Spinal cord (tissue), 10 donors: ENCODE results near the gene COL23A1. TPM values are rescaled to one million over a fixed set of nuclear protein-coding genes. Genes with fewer than 3 reads are reported as not detected.

ENCODE experiments used
- DNase-seq, 6 donors: peaks; one replicate each; pipeline versions ENCODE4 v3.0.0 to v3.0.0-alpha.2; 2013 to 2015; ENCODE audit warnings: low spot score in 6 of 6, low read depth in 4 of 6
- H3K27ac ChIP-seq: one replicate; pipeline ENCODE4 v1.5.1; 2013; ENCODE audit warnings: low read depth, low read length, control low read depth
- H3K27me3 ChIP-seq: one replicate; pipeline ENCODE4 v1.6.1; 2013; ENCODE audit warnings: low read length; ENCODE audit not compliant: control insufficient read depth, insufficient read depth
- H3K36me3 ChIP-seq: one replicate; pipeline ENCODE4 v1.6.1; 2013; ENCODE audit warnings: low read length; ENCODE audit not compliant: control insufficient read depth, insufficient read depth
- H3K4me1 ChIP-seq: one replicate; pipeline ENCODE4 v1.6.1; 2013; ENCODE audit warnings: low read length; ENCODE audit not compliant: control insufficient read depth, insufficient read depth
- H3K4me3 ChIP-seq: one replicate; pipeline ENCODE4 v1.5.1; 2013; ENCODE audit warnings: low read depth, low read length, control low read depth
- H3K9me3 ChIP-seq: one replicate; pipeline ENCODE4 v1.6.1; 2013; ENCODE audit warnings: low read length; ENCODE audit not compliant: control insufficient read depth, insufficient read depth
- WGBS: methylation state at CpG from one replicate; pipeline ENCODE4 v1.1.5; 2013; ENCODE audit warnings: missing lambda C conversion rate; ENCODE audit not compliant: insufficient coverage; 5-methylcytosine and 5-hydroxymethylcytosine counted together
- polyA plus RNA-seq, 2 donors: library from polyadenylated mRNA; unstranded; fragments of 120-200 nt; gene quantifications; one replicate each; pipeline ENCODE4 v1.2.1, GENCODE V29; 2013; ENCODE audit not compliant: insufficient read length in 2 of 2
- total RNA-seq, 2 donors: library from RNA; depleted of rRNA in 1 of 2; stranded (reverse); fragments of 120-200 nt in 1 of 2; fragments of >200 nt in 1 of 2; gene quantifications; one replicate each; pipeline versions ENCODE4 v1.2.3 to v1.2.4, GENCODE V29; 2013 to 2014
- donor health status: healthy.

COL23A1 gene
- total and polyA plus RNA-seq, 4 donors: 2.8 to 9.7 (median 8.0) TPM

DNA sequence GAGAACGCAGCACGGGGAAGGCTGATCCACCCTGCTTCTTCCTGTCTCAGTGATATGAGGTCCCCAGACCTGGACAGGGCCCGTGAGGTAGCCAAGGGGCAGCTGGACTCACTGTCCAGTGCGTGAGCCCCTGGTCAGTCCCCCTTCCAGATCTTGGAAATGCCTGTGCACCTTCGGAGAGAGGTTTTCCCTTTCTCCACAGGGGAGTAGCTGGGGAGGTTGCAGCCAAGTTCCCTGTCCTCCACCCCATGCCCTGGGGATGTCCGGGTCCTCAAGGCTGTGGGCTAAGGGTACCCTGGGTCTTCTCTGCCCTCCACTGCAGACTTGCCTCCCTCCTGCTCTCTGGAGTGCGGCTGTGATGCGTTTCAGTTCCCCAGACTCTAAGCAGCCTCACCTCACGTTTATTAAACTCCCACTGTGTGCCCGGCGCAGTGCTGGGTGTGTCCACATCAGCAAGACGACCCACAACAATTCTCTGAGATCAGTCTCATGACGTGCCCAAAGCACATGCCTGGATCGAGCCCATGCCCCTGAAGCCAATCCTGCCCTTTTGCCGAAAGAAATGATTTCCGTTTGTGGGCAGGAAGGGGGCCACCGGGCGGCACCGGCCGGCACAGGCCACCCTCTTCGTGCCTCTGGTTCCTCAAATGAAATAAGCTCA is 256.2 kb downstream of the COL23A1 start:
- 82% methylated on average over 20 of the region's 21 CpGs for WGBS
- Histone ChIP-seq H3K4me3 (no peak overlapping the region), H3K27ac (no peak overlapping the region), H3K9me3 (no peaks in the 10 kb centered on the region), H3K27me3 (no peaks in the 10 kb centered on the region), H3K4me1 (peaks cover 28% of the 10 kb centered on the region), H3K36me3 (no peaks in the 10 kb centered on the region)
- no peak for DNase-seq

DNA sequence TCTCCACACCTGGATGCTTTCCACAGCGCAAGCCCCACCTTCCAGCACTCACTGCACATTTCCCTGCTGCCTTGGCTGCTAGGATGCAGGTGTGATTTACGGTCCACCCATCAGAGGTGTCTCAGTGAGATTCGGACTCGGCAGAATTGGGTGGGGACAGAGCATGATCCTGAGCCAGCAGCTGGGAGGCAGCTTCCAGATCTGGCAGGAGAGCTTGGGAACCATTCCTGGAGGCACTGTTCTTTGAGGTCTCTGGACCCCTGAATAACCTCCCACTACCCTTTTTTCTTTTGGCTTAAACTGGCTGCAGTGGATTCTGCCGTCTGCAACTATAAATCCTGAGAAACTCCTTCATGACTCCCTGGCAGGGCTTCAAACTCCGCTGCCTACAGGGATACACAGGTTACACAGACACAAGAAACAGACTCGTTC is 258.0 kb downstream of the COL23A1 start:
- Histone ChIP-seq H3K27me3 (no peaks in the 10 kb centered on the region), H3K36me3 (no peaks in the 10 kb centered on the region), H3K27ac (peak overlapping the region; percentile 22), H3K4me3 (no peak overlapping the region), H3K4me1 (peaks cover 25% of the 10 kb centered on the region), H3K9me3 (no peaks in the 10 kb centered on the region)
- WGBS: 38% methylated on average over 5 of the region's 7 CpGs
- peak in 2 of 6 donors; percentile 31 to 57 for DNase-seq

DNA sequence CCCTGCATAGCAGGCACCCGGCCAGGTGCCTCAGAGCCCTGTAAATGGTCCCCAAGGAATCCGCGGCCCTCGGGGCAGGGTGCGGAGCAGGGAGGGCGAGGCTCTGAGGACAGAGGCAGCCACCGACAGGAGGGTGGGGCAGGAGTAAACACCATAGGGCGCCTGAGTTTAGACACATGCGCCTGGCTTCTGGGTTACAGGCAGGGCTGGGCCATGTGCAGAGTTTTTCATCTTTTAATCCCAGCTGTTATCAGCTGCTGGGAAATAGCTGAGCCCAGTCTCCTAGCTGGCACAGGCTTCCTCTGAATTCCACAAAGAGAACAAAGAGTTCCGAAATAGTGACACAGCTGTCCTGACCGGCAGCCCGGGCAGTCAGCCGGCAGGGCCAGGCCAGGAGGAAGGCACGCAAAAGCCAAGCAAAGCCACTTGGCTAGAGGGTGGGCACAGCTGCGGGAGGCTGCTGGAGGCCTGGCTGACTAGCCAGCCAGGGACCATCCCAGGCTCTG is 258.6 kb downstream of the COL23A1 start:
- no peaks in the 10 kb centered on the region for H3K27me3 ChIP-seq
- peak in 3 of 6 donors; percentile 39 to 71 (median 70) for DNase-seq
- H3K4me3 ChIP-seq: no peak overlapping the region
- no peaks in the 10 kb centered on the region for H3K9me3 ChIP-seq
- no peaks in the 10 kb centered on the region for H3K36me3 ChIP-seq
- 43% methylated on average over 15 of the region's 15 CpGs for WGBS
- peak overlapping the region; percentile 22 for H3K27ac ChIP-seq
- H3K4me1 ChIP-seq: peaks cover 20% of the 10 kb centered on the region

DNA sequence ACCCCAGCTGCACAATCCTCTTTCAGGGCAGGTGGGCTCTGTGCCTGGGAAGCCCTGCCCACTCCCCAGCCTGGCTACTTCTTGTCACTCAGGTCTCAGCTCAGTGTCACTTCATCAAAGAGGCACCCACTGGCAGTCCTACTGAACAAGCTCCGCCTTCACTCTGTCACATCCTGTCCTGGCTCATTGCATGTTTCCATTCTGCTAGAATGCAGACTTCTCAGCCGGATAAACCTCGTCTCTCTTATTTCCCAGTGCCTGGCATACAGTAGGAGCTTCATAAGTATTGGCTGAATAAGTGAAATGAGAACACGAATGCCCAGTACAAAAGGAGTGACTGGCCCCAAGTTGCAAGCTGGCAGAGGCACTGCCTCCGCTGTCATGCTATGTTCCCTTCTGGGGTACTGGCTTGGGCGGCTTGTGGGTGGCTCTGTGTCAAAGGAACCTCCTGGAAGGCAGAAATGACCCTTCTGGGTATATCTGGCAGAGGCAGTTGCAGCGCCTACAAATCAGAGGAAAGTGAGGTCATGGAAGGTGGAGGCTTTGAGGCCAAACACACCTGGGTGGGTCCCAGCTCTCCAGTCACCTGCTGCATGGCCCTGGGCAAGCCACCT is 259.3 kb downstream of the COL23A1 start:
- Histone ChIP-seq H3K27ac (peak overlapping the region; percentile 22), H3K4me3 (no peak overlapping the region), H3K9me3 (no peaks in the 10 kb centered on the region), H3K36me3 (no peaks in the 10 kb centered on the region), H3K4me1 (peaks cover 22% of the 10 kb centered on the region), H3K27me3 (no peaks in the 10 kb centered on the region)
- peak in 1 of 6 donors; percentile 13 for DNase-seq
- 63% methylated on average over 7 of the region's 7 CpGs for WGBS

DNA sequence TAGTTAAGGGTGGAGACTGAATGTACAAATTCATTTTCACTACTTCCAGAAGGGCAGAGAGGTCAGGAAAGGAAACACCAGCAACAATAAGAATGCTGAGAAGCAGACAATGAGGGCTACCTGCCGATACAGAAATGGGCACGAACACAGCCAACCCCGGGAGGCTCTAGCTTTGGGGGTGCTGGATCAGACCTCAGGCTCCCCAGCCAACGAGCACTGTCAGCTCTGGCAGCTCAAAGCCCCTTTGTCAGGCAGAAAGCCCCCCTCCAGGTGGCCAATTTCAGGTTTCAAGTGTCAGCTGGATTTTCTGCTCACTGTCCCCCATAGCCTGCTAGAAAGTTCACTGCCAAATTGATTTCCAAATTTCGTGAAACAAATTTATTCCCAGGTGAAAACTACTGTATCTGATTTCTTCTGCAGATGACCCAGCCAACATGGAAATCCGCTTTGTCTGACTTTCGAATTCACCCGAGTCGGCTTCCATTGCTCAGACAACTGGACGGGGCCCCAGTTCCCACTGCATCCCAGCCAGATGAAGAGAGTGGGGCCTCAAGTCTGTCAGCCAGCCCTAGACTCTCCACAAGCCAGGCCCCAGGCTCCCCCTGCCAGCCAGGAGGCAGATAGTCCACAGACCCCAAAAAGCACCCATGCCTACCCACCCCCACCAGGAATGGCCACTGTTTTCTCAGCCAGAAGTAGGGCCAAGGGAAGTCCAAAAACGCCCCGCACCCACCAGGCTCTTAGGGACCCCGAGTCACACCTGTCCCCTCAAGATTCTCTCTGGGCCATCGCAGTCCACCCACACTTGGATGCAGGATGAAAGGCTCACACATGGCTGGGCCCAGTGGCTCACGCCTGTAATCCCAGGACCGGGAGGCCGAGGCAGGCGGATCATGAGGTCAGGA is 261.1 kb downstream of the COL23A1 start:
- WGBS: 80% methylated on average over 18 of the region's 18 CpGs
- no peaks in the 10 kb centered on the region for H3K27me3 ChIP-seq

DNA sequence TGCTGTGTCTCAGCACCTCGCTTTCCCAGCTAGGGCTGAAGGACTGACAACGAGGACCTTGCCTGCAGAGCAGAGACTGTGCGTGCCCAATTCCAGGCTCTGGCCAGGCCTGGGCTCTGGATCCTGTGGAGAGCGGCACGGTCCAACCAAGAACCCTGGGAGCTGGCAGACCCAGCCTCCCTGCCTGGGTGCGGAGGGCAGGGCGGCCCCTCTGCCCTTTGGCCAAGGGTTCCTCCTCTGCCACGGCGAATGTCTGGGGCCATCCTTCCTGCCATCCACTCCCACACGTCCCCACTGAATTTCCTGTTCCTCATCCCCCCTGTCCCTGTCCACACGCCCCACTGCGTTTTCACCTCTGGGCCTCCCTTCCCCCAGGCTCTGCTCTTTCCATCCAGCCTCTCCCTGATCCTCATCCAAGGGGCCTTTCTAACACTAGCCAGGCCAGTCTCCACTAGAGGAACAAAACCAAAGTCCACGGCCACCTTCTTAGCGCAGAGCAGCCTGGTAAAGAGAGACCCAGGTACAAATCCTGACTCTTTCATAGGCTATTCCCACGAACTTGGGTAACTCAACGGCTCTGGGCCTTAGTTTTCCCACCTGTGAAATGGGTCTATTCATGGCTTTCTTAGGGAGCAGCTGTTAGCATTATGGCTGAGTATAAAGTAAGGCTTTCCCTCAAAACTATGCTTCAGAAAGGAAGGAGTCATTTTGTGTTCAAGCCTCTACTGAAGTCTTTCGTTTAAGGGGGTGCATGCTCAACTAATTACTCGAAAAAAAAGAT is 262.1 kb downstream of the COL23A1 start:
- Histone ChIP-seq H3K36me3 (no peaks in the 10 kb centered on the region), H3K4me1 (peaks cover 35% of the 10 kb centered on the region), H3K4me3 (no peak overlapping the region), H3K27ac (no peak overlapping the region), H3K9me3 (no peaks in the 10 kb centered on the region), H3K27me3 (no peaks in the 10 kb centered on the region)
- WGBS: 85% methylated on average over 16 of the region's 18 CpGs
- no peak for DNase-seq

More for the DNA sequence above, 261.1 kb downstream of the COL23A1 start:
- Histone ChIP-seq H3K9me3 (no peaks in the 10 kb centered on the region), H3K36me3 (no peaks in the 10 kb centered on the region), H3K27ac (no peak overlapping the region), H3K4me1 (peaks cover 26% of the 10 kb centered on the region), H3K4me3 (no peak overlapping the region)
- no peak for DNase-seq

DNA sequence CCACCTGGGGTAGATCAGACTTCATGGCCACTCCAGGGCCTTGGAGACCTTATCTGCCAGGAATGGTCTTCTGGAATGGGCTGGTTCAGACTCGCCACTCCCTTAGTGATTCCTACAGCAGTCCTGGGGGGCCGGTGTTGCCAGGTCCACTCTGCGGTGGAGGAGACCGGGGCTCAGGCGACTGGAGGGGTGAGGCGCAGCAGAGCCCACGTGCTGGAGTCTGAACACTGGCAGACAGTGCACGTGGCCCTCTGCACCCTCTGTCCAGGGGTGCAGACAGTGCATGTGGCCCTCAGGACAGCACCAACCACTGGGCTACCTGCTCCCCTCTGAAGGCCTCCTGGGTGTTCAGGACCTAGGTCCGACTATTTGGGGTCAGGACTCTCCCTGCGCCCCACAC is 262.7 kb downstream of the COL23A1 start:
- no peaks in the 10 kb centered on the region for H3K36me3 ChIP-seq
- no peak for DNase-seq
- peaks cover 38% of the 10 kb centered on the region for H3K4me1 ChIP-seq
- H3K27ac ChIP-seq: no peak overlapping the region
- H3K27me3 ChIP-seq: no peaks in the 10 kb centered on the region
- H3K9me3 ChIP-seq: no peaks in the 10 kb centered on the region
- 88% methylated on average over 10 of the region's 10 CpGs for WGBS
- H3K4me3 ChIP-seq: no peak overlapping the region

DNA sequence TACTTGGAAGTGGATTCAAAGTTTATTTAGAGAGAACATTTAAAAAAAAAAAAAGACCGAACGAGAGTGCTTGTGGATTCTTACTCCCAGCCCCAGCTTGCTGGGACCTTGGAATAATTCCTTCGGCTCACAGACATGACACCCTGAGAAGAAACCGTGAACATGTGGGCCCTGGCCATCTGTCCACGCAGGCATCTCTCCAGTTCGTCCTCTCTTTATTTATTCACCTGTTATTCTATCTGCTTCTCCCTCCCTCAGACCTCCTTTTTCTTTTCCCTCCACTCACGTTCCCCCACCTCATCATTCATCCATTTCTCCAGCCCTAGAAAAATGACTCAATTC is 263.8 kb downstream of the COL23A1 start:
- WGBS: 58% methylated on average over 6 of the region's 7 CpGs
- Histone ChIP-seq H3K4me1 (peaks cover 28% of the 10 kb centered on the region), H3K9me3 (no peaks in the 10 kb centered on the region), H3K27me3 (no peaks in the 10 kb centered on the region), H3K36me3 (no peaks in the 10 kb centered on the region), H3K27ac (peak overlapping the region; percentile 25), H3K4me3 (no peak overlapping the region)
- peak in 1 of 6 donors; percentile 63 for DNase-seq
